ENCODE data around the gene EPRS1.
"Not testable (repeated sequence)": the region's sequence is repeated elsewhere in the genome, so short reads cannot be mapped to it uniquely, and the experiment has no call there.

EPRS1 gene

GRCh38 chr1:220056374-220056773 is 10.1 kb upstream of the EPRS1 start:
- no peak for TF ChIP-seq CTCF (IDR thresholded peaks at IDR 0.05; ENCODE audit: low read length, missing control alignments)
- H3K4me3 ChIP-seq (replicated peaks; ENCODE audit: low read depth, low read length) = no peak overlapping the region
- DNase-seq (ENCODE audit: low read depth) = no peak

DNA sequence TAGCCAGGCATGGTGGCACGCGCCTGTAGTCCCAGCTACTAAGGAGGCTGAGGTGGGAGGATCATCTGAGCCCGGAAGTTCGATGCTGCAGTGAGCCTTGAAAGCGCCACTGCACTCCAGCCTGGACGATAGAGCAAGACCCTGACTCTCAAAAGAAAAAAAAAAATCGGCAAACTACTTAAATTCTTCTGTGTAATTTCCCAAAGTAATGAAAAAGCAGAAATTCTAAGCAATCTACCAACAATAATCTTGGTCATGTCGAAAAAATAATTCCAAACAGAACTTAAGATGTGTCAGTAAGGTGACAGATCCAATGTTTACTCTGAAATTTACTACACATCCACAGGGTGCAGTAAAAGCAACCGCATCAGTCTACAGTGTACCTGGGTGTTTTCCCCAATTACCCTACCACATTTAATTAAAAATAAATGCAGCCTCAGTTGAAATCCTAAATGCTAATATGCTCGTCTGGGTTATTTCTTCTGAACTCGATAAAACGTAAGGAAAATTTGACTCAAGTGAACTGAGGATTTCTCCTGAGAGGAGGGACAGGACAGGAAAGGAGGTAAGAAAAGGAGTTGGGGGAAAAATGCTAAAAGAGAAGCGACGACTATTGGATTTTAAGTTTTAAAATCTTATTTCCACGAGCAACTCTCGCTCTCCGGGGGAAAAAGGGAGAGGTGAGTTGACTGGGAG is 801 bp downstream of the EPRS1 start:
- no peak for TF ChIP-seq CTCF (IDR thresholded peaks at IDR 0.05; ENCODE audit: low read length, missing control alignments)

GRCh38 chr1:220044678-220045355 is 1.5 kb downstream of the EPRS1 start:
- no peak for DNase-seq (ENCODE audit: low read depth)
- peak overlapping the region; percentile 99 for H3K4me3 ChIP-seq (replicated peaks; ENCODE audit: low read depth, low read length)
- TF ChIP-seq CTCF (IDR thresholded peaks at IDR 0.05; ENCODE audit: low read length, missing control alignments) = no peak

More for the DNA sequence above, 801 bp downstream of the EPRS1 start:
- no peak for DNase-seq (ENCODE audit: low read depth)
- peak overlapping the region; percentile 99 for H3K4me3 ChIP-seq (replicated peaks; ENCODE audit: low read depth, low read length)

- DNase-seq (ENCODE audit: low read depth) = no peak
- TF ChIP-seq CTCF (IDR thresholded peaks at IDR 0.05; ENCODE audit: low read length, missing control alignments) = no peak
- no peak overlapping the region for H3K4me3 ChIP-seq (replicated peaks; ENCODE audit: low read depth, low read length)
These were observed 2.7 kb downstream of the EPRS1 start for GRCh38 chr1:220043646-220044045.

GRCh38 chr1:220040028-220040596 is 6.2 kb downstream of the EPRS1 start:
- TF ChIP-seq CTCF (IDR thresholded peaks at IDR 0.05; ENCODE audit: low read length, missing control alignments) = no peak
- DNase-seq (ENCODE audit: low read depth) = no peak
- H3K4me3 ChIP-seq (replicated peaks; ENCODE audit: low read depth, low read length) = no peak overlapping the region

GRCh38 chr1:220038640-220039039 is 7.7 kb downstream of the EPRS1 start:
- H3K4me3 ChIP-seq (replicated peaks; ENCODE audit: low read depth, low read length) = no peak overlapping the region
- no peak for DNase-seq (ENCODE audit: low read depth)
- TF ChIP-seq CTCF (IDR thresholded peaks at IDR 0.05; ENCODE audit: low read length, missing control alignments) = no peak

DNA sequence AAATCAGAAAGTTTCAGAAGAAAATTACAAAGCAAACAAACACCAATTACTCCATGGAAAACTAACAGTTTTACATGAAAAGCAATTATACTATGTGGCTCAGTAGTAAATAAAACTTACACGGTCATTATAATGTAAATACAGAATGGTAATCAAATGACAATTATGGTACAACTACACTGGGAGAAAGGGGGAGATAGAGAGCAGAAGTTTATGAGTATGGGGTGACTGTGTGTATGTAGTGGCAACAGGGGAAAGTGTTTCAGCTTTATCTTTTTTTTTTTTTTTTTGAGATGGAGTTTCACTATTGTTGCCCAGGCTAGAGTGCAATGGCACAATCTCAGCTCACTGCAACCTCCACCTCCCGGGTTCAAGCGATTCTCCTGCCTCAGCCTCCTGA is 8.5 kb downstream of the EPRS1 start:
- not testable (repeated sequence) for DNase-seq (ENCODE audit: low read depth); H3K4me3 ChIP-seq (replicated peaks; ENCODE audit: low read depth, low read length)

All from fibroblast of pulmonary artery (primary cell).